Posterior vena cava (tissue), 2 donors: Measurements from ENCODE around the gene PDIA6. TPM values are rescaled to one million over a fixed set of nuclear protein-coding genes. Genes with fewer than 3 reads are reported as not detected.
A peak's percentile ranks its signal among the peaks of the same experiment; 100 is the strongest.
"Not testable (repeated sequence)": the region's sequence is repeated elsewhere in the genome, so short reads cannot be mapped to it uniquely, and the experiment has no call there.

ENCODE experiments used
- DNase-seq: peaks from one replicate; pipeline ENCODE4 v3.0.0-alpha.2; 2020; ENCODE audit warnings: low spot score
- intact Hi-C, 2 donors: fragments of 100-400 bp; cut with DNase I; formaldehyde crosslinking; loops; one replicate each; pipeline versions ENCODE4 v1.14.1 to v1.14.2; 2022 to 2023
- total RNA-seq, 2 donors: library from RNA; stranded (reverse); fragmentation: NEBNext Ultra II Directional; extraction: Animal tissue kit (Norgen Biotek cat#: 25700); gene quantifications; one replicate each; pipeline ENCODE4 v1.2.1, GENCODE V29; 2021
- donor health status: DM: yes; HTN: yes; CAD: no.
- donor health status: DM: yes; HTN: yes; CAD: no.

Gene PDIA6
- total RNA-seq, 2 donors from 2014 or later, result 111 to 144 TPM

DNA sequence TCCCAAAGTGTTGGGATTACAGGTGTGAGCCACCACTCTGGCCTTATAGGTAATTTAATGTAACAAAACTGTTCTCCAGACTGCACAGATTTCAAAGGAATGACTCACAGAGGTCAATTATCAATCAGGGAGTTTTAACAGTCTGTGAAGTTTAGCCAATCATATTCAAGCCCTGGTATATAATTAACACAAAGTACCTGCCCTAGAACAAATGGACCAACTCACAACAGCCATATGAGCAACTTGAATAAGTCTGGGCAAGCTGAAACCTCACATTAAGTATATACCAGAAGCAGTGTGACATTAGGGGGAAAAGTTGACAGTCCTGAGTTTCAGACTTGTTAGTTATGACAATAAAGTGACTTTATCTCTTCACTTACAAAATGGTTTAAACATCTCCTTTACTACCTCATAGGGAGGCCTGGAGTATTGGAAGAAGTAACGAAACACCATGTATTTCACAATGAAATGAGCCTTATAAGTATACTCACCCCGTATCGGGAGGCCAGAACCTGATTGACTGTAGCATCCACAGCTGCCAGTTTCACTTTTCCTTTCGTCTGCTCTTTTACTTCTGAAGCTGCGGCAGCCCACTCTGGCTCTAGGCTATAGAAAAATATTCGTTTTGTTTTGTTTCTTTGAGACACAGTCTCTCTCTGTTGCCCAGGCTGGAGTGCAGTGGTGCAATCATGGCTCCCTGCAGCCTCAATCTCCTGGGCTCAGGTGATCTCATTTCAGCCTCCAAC lies 22.2 kb downstream of the PDIA6 start:
- intact Hi-C loops, result no loop called here
- no peak for DNase-seq

- DNase-seq, result no peak
- intact Hi-C loops, result no loop called here
These were observed 23.7 kb downstream of the PDIA6 start for GRCh38 chr2:10788855-10789254.

- DNase-seq, result no peak
These were observed 25.2 kb downstream of the PDIA6 start for GRCh38 chr2:10787176-10787968.

GRCh38 chr2:10786240-10786982 lies 26.2 kb downstream of the PDIA6 start:
- DNase-seq, result no peak
- intact Hi-C loops, result no loop called here

More at GRCh38 chr2:10787176-10787968, 25.2 kb downstream of the PDIA6 start:
- intact Hi-C loops, result no loop called here

DNA sequence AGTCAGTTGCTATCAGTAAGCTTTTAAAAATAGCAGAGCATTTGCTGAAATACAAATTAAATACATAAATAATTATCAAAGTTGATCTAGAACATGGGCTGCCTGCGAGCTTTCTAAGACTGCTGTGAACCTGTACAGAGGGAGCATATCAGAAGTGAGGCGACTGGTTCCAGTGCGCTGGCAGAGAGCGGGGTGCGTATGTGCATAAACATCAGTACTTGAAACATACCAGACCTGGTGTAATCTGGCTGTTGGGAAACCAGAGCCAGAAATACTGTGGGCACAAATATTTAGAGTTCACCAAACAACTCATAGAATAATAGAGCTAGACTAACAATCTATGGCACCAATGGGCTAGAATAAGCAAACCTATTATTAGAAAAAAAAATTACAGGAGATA lies 27.3 kb downstream of the PDIA6 start:
- DNase-seq, result no peak
- intact Hi-C loops, result no loop called here

DNA sequence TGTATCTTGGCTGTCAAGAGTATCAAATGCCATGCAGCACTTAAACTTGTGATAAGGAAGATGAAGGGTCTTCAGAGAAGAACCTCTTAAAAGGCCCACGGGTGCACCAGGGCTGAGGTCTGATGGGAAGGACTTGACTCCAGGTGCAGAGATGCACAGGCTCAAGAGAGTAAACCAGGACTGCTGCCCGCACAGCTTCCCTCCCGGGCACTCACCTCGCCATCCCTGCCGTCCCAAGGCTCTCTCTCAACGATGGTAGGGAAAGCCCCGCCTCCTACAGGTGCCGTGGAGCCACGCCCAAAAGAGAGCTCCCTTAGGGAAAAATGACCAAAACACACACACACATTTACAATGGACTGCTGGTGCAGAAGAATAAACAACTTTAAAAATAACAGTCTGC lies 27.9 kb downstream of the PDIA6 start:
- DNase-seq, result no peak
- intact Hi-C loops, result no loop called here

DNA sequence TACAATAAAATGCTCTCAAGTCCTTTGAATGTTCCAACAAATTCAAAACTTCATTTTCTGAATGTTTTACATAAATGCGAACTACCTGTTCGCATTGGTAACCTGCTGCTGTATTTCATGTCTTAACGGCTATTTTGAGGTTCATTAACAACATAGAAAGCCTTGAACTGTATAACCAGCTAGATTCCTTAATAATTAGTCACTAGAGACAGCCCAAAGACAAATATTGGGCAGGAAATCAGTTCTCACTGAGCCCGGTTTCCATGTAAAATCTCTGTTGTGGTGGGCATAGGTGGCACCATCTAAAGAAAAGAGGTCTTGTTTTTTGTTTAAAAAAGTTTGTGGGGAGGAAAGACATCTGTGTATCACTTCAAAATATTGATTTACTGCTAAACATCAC lies 29.2 kb downstream of the PDIA6 start:
- intact Hi-C loops, result no loop called here
- no peak for DNase-seq

- DNase-seq, result peak; percentile 66
- intact Hi-C loops, result no loop called here
These were observed 30.8 kb downstream of the PDIA6 start for GRCh38 chr2:10781746-10782145.

- intact Hi-C loops, result not testable (repeated sequence)
- peak; percentile 38 for DNase-seq
These were observed 31.8 kb downstream of the PDIA6 start for GRCh38 chr2:10780821-10781220.

DNA sequence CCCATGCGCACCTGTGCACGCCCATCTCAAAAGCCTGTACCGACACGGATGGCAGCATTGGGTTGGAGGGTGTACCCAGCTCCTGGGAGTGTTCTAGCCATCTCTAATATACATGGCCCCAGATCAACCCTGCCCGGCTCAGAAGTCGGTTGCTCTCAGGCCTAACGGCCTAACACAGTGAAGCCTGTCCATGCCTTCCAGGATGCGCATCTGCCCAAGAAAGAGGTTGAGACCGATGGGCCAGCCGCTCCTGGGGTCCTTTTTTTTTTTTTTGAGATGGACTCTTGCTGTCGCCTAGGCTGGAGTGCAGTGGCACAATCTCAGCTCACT lies 32.1 kb downstream of the PDIA6 start:
- intact Hi-C loops, result no loop called here
- peak; percentile 29 for DNase-seq

DNA sequence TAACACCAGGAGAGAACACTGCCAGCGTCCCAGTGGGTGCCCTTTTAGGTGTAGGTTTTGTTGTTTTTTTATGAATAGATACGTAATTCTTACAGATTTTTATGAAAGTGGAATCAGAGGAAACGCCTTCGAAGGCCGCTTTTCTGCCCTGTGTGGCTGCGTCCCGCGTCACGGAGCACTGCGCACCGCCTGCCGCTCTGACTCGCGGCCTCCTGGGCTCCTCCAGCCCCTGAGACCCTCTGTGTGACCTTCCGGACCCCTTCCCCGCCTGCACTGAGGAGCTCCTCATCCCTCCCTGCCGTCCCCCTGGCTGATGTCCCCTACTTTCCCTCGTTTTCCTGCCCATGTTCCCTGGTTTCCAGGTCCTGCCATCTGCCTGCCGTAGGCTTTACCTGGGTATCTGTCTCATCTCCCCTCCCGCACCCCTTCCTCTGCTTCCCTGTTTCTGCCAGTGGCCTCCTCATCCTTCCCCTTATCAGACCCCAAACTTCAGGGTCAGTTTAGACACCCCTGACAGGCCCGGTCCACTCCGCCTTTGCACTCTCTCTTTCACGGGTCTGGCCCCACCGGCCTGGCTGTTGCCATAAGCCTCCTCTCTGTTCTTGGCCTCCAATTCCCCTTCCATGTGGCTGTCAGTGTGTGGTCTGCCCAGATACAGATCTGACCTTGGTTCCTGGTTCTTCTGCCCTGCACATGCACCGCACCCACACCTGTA lies 32.7 kb downstream of the PDIA6 start:
- intact Hi-C loops, result no loop called here
- DNase-seq, result peak; percentile 76

- intact Hi-C loops, result no loop called here
- peak; percentile 51 for DNase-seq
These were observed 33.9 kb downstream of the PDIA6 start for GRCh38 chr2:10778724-10779115.

GRCh38 chr2:10777842-10778723 lies 34.5 kb downstream of the PDIA6 start:
- peak; percentile 74 for DNase-seq
- intact Hi-C loops, result no loop called here

DNA sequence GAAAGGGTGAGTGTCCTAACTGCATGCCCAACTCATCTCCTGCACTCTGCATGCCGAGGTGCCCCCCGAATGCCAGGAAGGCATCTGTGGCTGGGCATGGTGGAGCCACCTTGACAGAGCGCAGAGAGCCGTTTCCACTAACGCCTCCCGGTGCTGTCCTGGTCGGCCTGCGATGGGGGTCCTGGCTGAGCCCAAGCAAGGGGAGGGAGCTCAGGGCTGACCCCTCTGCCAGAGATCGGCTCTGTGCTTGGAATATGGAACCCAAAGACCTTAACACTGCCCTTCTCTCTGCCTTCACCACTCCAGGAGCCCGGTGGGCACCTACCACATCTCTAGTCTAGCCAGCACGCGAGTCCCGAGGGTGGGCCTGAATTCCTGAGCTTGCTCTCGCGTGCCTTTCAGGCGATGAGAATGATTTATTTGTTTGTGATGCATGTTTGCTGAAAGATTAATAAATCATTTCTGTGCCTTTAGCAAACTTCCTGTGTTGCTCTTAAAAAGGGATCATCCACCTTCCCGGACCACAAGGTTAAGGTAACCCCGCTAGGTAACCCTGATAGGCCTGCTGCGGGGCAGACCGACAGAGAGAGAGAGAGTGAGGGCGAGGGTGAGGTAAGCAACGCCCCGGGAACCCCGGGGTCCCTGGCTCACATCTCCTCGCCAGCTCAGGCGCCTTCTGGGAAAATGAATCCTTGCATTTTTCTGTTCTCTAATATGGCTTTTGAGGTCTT lies 35.3 kb downstream of the PDIA6 start:
- DNase-seq, result peak; percentile 73
- intact Hi-C loops, result no loop called here

DNA sequence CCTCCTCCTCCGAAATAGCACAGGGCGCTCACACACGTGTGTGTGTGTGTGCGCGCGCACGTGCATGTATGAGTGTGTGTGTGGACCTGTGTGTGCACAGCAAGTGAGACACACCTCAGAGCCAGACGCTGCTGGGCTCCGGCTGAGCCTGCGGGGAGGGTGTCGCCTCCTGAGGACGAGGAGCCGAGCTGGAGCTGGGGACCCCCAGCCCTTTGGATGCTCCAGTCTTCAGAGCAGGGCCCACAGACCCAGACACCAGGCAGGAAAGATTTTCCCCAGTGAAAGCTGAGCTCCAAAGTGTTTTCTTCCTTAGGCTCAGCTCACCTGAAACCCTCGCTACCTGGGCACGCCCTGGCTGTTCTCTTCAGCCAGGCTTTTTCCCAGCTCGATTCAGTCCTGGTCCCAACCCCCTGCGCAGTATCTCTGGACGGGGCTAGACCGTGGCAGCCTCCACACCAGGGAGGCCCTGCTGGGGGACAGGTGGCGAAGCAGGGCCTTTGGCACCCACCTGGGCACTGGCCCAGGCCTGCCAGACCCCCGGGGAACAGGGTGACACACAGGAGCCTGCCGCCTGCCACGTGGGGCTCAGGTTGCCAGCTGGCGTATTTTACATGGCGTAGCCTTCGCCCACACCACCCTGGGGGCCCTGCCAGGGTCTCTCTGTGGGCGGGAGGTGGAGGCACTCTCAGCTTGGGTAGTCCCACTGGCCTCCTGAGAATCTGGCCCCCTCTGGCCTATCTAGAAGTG lies 36.2 kb downstream of the PDIA6 start:
- intact Hi-C loops, result no loop called here
- peak; percentile 79 for DNase-seq

- intact Hi-C loops, result no loop called here
- DNase-seq, result peak; percentile 78
These were observed 36.8 kb downstream of the PDIA6 start for GRCh38 chr2:10775831-10776230.

- intact Hi-C loops, result no loop called here
- no peak for DNase-seq
These were observed 37.4 kb downstream of the PDIA6 start for GRCh38 chr2:10775021-10775780.
